Measurements from ENCODE around the gene SPEF2.

SPEF2 gene

GRCh38 chr5:35707659-35708058 lies 90.0 kb downstream of the SPEF2 start:
- no peak for DNase-seq (ENCODE audit: low read depth)

DNA sequence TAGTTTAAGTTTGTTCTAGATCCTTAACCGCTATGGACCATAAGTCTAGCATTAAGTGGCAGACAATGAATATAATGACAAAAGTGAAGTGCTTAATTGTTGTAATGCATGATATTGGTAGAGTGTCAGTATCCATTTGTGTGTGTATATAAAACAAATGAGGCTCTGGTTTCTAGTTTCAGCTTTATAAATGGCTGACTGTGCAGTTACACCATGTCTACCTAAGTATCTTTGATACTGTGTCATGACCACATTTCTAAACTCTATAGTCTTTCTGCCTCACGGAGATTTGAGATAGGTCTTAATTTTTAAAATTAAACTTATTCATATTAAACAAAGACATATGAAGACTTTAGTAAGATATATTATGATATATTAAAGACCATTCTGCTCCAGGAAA lies 92.0 kb downstream of the SPEF2 start:
- no peak for DNase-seq (ENCODE audit: low read depth)

DNA sequence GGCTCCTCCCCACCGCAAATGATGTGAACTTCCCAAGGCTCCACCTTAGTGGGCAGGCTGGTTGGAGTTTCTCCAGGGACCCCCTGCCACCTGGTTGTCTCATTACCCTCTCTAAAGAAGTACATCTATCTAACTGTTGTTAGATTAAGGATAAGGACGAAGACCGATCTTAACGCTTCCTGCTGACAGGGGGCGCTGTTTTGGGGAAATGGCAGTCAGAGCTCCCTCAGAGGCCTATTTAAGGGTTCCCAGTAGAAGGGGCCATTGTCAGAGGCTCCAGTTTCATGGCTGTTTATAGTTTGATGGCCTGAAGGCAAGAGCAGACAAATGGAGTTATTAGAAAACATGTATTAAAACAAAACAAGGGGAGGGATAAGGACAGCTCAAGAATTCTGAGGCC lies 100.1 kb downstream of the SPEF2 start:
- no peak for DNase-seq (ENCODE audit: low read depth)

GRCh38 chr5:35735718-35736117 lies 118.1 kb downstream of the SPEF2 start:
- no peak for DNase-seq (ENCODE audit: low read depth)

GRCh38 chr5:35736280-35736679 lies 118.6 kb downstream of the SPEF2 start:
- DNase-seq (ENCODE audit: low read depth) = no peak

DNA sequence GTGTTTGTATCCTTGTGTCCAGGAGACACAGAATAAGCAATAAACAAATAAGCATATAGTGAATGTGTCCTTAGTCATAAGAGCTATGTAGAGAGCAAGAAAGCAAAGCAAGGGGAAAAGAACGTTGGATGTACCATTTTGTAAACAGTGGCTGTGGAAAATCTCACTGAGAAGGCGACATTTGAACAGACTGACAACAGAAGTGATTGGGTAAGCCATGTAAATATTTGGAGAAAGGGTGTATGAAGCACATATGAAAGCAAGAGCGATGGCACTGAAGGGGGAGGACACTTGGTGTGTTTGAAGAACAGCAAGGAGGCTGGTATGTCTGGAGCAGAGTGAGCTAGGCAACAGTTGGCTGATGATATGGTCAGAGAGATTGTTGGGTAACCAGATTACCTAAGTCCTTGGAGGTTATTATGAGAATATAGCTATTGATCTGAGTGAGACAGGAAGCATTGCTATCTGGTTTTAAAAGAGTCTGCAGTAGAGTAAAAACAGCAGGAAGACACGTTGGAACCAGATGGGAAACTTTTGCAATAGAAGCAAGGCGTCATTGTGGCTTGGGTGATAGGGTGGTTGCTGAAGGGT lies 123.6 kb downstream of the SPEF2 start:
- no peak for DNase-seq (ENCODE audit: low read depth)

- no peak for DNase-seq (ENCODE audit: low read depth)
These were observed 124.3 kb downstream of the SPEF2 start for GRCh38 chr5:35741971-35742370.

GRCh38 chr5:35743644-35744043 lies 126.0 kb downstream of the SPEF2 start:
- DNase-seq (ENCODE audit: low read depth) = no peak

- DNase-seq (ENCODE audit: low read depth) = no peak
These were observed 127.5 kb downstream of the SPEF2 start for GRCh38 chr5:35745193-35745592.

GRCh38 chr5:35745660-35746059 lies 128.0 kb downstream of the SPEF2 start:
- DNase-seq (ENCODE audit: low read depth) = no peak

- no peak for DNase-seq (ENCODE audit: low read depth)
These were observed 134.3 kb downstream of the SPEF2 start for GRCh38 chr5:35752012-35752411.

GRCh38 chr5:35753500-35753899 lies 135.8 kb downstream of the SPEF2 start:
- no peak for DNase-seq (ENCODE audit: low read depth)

GRCh38 chr5:35754481-35754880 lies 136.8 kb downstream of the SPEF2 start:
- no peak for DNase-seq (ENCODE audit: low read depth)

- no peak for DNase-seq (ENCODE audit: low read depth)
These were observed 138.3 kb downstream of the SPEF2 start for GRCh38 chr5:35755966-35756365.

DNA sequence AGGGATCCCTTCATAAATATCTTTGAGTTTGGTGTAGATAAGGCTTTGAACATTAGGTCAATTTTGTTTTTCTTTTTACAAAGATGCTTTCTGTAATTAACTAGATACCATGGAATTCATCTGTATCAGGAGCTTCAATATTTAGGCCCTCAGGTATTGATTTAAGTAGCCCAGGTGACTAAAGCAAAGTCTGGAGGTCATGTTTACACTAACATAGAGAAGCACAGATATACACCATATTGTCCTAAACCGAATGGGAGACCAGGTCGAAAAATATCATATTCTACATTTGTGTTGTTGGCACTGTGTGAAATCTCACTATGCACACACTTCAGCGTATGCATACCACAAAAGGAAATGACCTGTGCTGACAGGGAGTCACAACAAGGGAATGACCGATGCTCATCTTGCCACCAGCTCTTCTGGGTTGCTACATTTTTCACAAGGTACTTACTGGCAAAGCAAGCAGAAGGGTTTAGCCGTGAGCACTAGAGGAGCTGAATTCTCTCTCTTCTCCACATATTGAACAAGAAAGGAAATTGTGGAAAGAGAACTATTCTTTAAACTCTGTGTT lies 140.6 kb downstream of the SPEF2 start:
- no peak for DNase-seq (ENCODE audit: low read depth)

GRCh38 chr5:35761541-35761940 lies 143.9 kb downstream of the SPEF2 start:
- no peak for DNase-seq (ENCODE audit: low read depth)

DNA sequence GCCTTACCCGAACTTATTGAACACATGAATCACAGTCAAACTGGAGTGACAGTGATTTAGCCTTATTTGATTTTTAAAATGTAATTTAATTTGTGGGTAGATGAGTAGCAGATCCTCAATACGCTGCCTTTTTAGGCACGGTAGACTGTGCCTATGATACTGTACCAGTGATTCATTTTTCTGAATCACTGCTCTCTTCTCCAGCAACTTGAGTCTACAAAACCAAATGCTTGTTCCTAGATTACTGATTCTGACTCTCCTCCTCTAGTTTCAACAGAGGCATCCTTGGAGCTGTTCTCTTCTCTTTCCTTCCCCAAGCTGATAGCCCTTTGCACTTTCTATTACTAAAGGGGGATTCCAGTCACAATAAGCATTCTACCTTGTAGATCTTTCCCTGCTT lies 144.7 kb downstream of the SPEF2 start:
- DNase-seq (ENCODE audit: low read depth) = no peak

- DNase-seq (ENCODE audit: low read depth) = no peak
These were observed 148.3 kb downstream of the SPEF2 start for GRCh38 chr5:35765921-35766320.

- no peak for DNase-seq (ENCODE audit: low read depth)
These were observed 153.6 kb downstream of the SPEF2 start for GRCh38 chr5:35771300-35771699.

DNA sequence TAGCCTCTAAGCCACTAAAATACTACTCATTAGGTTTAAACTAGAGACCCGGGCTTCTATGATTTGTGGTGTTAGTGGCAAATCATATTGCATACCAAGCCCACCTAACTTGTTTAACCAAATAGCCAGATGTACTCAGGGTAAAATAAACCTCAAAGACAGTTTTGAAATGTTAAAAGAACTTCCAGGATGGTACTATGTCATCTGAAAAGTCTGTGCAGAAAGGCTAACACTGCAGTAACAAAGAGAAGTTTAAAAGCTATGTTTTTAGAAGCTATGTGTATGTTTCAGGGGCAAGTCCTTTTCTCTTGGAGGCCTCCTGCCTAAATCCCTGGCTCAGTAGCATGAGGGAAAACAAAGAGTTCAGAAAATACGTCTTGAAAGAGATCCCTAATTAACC lies 154.2 kb downstream of the SPEF2 start:
- DNase-seq (ENCODE audit: low read depth) = no peak

- DNase-seq (ENCODE audit: low read depth) = no peak
These were observed 156.3 kb downstream of the SPEF2 start for GRCh38 chr5:35773967-35774366.

DNA sequence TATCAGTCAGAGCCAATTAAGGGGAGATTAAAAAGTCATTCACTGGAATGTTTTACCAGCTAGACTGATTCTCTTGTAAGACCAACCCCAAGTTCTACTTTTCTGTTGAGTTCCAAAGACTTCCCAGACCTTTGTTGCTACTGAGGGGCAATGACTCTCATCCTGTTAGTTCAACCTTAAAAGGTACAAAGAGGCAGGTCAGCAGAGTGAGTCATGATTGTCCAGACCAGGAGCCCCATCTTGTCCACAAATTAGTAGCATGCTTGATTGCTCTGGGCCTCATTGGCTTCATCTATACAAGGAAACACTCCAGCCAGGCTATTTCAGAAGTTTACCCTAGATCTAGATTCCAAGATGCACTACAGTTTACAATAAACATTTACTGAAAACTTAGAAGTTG lies 159.1 kb downstream of the SPEF2 start:
- no peak for DNase-seq (ENCODE audit: low read depth)

DNA sequence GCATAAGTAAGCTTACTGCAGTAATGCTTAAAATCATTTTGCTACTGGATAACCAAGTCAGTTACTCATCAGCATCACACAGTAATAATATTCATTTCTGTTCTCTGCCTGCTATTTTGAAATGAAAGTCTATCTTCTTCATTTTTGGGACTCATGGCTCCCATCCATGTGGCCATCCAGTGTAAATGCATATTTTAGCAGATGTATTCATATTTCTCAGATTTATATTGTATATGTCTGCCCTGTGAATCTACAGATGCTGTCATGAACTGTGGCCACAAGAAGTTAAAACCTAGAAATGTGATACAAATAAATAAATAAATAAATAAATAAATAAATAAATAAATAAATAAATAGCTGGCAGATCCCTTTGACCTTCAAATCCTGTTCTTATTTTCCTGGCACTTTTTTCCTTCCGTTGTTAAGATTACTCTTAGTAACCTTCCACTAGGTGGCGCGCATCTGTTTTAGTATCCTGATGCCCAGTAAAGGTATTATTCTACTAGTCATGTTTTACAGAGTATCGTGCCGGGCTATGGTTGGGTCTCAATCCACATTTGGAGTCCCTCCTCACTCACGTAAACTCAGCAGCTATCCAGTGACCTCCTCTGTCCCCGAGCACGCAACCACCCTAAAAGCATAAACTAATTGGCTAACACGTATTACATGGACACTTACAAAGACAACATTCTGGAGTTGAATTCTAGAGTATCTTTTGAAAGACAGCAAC lies 159.9 kb downstream of the SPEF2 start:
- peak; percentile 76 for DNase-seq (ENCODE audit: low read depth)

GRCh38 chr5:35778259-35778769 lies 160.7 kb downstream of the SPEF2 start:
- no peak for DNase-seq (ENCODE audit: low read depth)
